ENCODE measurements around the gene TMEM87B.
A peak's percentile ranks its signal among the peaks of the same experiment; 100 is the strongest.

Gene TMEM87B, protein sequence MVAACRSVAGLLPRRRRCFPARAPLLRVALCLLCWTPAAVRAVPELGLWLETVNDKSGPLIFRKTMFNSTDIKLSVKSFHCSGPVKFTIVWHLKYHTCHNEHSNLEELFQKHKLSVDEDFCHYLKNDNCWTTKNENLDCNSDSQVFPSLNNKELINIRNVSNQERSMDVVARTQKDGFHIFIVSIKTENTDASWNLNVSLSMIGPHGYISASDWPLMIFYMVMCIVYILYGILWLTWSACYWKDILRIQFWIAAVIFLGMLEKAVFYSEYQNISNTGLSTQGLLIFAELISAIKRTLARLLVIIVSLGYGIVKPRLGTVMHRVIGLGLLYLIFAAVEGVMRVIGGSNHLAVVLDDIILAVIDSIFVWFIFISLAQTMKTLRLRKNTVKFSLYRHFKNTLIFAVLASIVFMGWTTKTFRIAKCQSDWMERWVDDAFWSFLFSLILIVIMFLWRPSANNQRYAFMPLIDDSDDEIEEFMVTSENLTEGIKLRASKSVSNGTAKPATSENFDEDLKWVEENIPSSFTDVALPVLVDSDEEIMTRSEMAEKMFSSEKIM

DNA sequence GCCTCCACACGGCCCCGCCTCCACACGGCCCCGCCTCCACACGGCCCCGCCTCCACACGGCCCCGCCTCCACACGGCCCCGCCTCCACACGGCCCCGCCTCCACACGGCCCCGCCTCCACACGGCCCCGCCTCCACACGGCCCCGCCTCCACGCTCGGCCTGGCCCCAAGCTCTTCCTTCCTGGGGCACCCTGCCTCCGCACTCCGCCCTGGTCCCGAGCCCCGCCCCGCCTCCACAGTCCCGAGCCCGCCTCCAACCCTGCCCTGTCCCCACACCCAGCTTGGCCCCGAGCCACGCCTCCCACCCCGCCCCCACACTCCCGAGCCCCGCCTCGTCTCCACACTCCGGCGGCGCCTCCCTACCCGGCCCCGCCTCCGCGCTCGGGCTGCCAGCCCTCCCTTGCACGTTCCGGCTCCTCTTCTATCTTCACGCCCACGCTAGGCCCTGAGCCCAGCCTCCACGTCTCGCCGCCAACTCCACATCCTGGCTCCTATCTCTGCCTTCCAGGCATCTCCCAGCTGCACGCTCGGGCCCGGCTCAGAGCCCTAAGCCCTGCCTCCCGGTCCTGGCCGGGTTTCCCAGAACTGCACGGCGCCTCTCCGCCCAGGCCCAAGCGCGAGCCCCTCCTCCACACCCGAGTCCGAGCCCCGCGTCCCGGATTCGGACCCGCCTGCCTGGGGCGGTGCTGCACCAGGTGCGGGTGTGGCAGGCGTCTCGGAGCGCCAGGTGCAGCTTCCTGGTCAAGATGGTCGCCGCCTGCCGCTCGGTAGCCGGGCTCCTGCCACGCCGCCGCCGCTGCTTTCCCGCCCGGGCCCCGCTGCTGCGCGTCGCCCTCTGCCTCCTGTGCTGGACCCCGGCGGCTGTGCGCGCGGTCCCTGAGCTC lies at the start of gene TMEM87B:
TSS of gene TMEM87B (plus strand) at position 423 of the 883 bp plus-strand sequence. CDS start at position 746, 323 bp downstream.
- peak; percentile 88 for DNase-seq (ENCODE audit: low read depth)

DNA sequence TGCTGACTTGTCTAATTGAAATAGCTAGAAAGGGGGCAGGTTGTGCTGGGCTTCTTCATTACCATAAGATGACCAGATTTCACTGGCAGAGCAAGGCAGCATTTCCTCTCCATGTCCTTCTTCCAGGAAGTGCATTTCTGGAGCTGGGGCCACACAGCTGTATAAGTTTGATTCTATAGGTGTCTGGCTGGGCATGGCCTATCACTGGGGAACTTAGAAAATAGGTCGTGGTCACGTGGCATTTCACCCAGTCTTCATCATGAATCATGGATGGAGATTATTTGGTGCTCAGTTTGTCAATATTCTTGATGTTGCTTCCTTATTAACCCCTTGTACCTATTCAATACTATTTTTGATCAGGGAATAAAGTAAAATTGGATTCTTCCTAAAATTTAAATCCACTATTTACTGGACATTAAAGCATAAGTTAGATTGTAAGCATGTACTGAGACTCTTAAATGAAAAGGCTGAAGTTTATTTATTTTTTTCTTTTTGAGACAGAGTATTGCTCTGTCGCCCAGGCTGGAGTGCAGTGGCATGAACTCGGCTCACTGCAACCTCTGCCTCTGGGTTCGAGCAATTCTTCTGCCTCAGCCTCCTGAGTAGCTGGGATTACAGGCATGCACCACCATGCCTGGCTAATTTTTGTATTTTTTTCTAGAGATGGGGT lies 49.5 kb upstream of the TMEM87B start:
- DNase-seq (ENCODE audit: low read depth), result no peak

DNA sequence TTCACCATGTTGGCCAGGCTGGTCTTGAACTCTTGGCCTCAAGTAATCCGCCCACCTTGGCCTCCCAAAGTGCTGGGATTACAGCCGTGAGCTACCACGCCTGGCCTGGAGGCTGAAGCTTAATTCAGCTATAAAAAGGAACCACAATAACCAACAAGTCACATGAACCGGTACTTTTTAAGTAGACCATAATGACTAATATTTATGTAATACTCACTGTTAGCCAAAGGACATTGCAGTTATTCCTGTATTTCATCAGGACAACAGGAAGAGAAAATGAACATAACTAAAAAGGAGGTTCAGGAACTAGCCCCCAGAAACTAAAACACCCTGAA lies 49.0 kb upstream of the TMEM87B start:
- no peak for DNase-seq (ENCODE audit: low read depth)

DNA sequence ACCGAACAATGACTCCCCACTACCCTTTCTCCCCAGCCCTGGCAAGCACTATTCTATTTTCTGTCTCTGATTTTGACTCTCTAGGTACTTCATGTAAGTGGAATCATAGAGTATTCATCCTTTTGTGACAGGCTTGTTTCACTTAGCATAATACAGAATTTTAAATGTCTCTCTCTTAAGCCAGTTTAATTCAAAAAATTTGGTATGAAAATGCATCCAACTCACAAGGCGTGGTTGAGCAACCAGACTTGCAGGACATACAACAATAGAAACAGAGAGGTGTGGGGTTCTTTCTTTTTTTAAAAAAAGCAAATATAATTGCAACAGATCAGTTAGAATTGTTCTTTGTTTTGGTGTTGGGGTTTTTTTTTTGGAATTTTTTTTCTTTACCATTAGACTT lies 47.6 kb upstream of the TMEM87B start:
- no peak for DNase-seq (ENCODE audit: low read depth)

DNA sequence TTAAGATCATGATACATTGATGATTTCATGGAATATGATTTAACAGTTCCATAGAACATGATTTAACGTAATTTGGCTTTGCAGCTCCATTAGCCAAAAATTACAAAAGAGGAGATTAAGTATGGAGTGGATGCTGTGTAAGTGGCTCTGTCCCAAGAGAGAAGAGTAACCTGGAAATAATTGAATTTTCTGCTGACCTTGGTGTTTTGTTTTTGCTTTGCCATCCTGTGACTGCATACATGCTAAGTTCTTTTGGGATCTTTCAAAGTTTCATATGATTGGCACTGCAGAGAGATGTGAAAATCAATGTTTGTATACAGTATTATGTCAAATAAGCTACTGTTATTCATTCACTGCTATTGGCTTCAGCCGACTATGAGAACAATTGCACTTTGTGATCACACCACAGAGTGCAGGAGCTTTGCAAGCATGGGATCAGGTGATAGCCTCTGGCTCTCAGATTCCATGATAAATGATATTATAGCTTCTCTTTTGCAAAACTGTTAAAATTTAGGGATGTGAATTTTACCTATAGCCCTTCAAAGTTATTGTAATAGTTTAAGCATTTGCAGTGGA lies 46.1 kb upstream of the TMEM87B start:
- no peak for DNase-seq (ENCODE audit: low read depth)

DNA sequence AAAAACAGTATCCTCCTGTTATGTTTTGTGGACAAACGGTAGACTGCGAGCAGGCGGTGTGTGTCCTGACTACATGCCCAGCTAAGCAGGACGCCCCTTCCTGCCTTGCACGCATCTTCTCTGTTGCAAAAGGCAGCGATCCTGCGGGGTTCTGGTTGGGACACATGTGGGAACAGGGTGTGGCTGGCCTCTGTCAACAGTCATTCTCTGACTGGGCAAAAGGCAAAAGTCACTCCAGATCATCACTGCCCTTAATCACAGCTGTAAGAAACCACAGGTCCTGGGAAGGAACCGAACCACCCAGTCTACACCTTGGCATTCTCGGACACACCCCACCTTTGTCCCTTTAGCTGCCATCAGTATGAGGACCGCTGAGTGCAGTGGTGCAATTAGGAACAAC lies 44.3 kb upstream of the TMEM87B start:
- no peak for DNase-seq (ENCODE audit: low read depth)

DNA sequence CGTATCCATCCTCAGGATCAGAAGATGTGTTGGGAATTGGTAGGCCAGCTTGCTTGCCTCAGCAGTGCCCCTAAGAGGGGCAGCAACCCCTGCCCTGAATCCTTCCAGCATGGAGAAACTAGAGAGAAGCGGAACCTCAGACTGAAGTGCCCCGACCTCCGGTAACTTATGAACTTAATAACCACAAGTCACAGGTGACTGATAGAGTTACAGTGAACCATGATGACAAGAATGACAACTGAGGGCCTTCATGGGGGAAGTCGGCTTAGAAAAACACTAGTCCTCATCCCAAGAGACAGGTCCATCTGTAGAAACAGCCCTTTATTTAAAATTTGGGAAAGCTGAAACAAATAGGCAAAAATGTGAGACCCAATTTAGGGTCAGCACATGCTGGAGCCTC lies 42.5 kb upstream of the TMEM87B start:
- DNase-seq (ENCODE audit: low read depth), result no peak

DNA sequence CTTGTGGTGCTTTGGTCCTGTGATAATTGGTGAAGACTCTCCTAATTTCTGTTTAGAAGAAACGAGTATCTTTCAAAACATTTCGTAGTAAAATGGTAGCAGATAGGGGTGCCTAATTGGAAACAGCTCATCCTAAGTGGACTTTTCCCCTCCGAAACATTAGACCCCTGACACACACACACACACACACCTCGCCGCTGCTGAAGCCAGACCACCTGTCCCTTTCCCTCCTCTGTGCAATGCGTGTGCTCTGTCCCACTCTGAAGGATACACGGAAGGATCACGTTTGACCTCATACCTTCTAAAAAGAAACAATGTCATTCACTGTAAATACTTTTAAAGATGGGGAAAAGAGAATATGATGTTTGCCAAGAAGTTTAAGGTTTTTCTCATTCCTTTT lies 36.2 kb upstream of the TMEM87B start:
- DNase-seq (ENCODE audit: low read depth), result no peak

DNA sequence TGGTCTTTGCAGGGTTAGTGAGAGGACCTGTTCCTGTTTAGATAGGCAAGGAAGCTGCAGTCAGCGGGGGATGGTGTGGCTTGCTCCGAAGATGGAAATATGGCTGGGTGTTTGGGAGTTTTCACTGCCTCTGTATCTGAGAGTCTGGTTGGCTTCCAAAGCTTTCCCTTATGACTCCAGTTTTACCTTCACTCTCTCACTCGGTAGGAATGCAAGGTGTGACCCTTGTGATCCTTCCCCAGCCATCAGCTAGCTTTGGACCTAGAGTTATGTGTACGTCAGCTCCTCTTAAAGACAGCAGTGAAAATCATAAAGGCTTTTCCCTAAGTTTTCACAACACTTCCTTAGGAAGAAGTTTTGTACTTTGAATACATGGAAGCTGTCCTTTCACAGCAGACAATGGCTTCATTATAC lies 35.5 kb upstream of the TMEM87B start:
- no peak for DNase-seq (ENCODE audit: low read depth)

DNA sequence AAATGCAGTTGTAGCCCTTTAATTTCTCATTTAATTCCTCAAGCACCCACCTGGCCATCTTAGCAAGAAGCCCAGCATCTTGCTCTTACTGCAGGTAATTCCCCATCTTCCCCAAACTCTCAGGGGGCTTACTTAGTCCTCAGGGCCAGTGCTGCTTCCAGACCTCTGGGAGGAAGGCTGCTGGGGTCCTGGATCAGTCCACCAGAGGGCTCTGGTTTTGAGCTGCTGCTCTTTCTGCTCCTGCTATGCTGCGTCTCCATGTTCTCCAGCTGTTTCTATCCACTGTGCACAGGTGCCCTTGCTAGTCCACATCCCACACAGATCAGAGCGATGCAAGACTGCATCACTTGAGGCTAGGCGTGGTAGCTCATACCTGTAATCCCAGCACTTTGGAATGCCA lies 34.5 kb upstream of the TMEM87B start:
- no peak for DNase-seq (ENCODE audit: low read depth)

DNA sequence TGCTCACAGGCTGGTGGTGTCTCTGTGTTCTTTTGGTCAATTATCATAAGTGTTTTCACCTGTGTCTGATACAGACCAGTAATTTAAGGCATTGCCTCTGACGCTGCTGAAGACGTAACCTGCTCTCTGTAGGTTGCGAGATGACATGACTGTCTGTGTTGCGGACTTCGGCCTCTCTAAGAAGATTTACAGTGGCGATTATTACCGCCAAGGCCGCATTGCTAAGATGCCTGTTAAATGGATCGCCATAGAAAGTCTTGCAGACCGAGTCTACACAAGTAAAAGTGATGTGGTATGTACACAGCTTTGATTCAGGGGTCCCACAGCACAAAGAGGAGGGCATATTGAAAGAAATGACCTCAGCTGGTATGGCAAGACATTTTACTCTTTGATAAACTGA lies 33.8 kb upstream of the TMEM87B start:
- DNase-seq (ENCODE audit: low read depth), result no peak

DNA sequence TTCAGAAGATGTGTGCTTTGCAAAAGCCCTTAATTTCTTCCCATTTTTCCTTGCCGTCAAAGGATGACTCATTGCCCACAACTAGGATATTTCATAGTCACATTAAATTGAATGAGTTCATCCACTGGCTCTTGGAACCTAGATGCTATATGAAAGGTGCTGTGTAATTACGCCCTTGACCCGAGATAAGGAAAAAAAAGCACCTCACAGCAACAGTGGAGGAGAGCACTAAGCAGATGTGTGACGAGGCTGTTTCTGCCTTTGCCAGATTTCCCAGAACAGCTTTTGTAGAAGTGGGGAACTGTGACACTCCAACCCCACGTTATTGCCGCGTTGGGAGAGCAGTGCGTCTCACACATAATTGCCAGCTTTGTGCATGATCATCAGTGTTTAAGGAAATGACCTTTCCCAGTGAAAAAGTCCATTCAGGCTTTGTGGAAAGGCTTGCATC lies 33.3 kb upstream of the TMEM87B start:
- DNase-seq (ENCODE audit: low read depth), result no peak

DNA sequence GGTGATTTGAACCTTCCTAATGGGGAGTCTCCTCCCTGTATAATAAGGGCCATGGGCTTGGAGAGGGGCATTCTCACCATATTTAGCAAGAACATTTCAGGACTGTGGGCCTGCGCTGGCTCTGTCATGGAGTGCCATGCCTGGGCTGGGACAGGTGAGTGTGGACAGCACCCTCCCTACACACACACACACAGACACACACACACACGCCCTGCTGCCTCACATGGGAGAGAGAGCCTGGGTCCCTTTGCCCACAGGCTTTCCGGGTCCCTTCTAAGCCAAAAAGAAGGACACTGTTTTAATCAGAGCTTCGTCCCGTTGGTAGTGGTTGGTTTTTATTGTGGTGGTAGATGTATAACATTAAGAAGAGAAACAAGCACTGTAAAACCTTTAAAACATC lies 31.4 kb upstream of the TMEM87B start:
- no peak for DNase-seq (ENCODE audit: low read depth)

DNA sequence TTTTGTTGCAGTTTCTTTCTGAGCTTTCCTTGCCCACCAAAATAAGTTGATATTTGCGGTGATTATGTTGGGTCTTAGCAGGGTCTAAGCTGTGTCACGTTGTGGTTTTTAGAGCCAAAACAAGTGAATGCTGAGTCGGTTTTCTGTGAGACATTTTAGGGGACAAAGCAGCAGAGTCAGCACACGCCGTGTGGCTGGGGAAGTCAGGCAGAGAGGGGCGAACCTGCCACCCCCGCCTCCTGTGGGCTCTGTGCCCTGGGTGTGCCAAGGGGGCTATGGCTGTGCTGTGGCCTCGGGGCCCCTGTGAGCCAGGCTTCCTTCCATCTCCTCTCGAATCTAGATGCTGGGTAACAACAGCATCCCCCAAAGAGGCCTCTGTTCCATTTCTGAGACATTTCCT lies 30.8 kb upstream of the TMEM87B start:
- no peak for DNase-seq (ENCODE audit: low read depth)

DNA sequence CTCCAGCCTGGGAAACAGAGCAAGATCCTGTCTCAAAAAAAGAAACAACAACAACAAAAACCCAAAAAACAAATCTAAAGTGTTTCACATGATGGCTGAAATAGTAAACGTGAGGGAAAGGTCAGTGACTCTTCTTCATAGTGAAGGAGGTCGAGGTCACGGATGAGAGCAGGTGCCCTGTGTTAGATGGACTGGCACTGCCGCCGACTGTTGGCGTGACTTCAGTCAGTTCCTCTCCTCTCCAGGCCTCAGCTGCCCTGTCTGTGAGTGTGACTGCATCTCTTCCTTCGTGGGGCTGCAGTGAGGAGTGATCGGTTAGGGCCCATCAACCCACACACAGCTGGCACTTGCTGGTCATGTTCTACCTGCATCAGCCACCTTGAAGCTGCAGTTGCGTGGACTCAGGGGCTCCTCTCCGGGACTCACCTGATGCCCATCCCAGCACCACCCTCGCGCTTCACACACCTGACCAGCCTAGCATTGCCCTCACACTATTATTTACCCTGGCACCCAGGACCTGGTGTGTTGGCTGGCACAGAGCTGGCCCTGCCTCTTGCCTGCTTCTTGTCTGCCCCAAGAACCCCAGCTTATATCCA lies 30.1 kb upstream of the TMEM87B start:
- DNase-seq (ENCODE audit: low read depth), result no peak

DNA sequence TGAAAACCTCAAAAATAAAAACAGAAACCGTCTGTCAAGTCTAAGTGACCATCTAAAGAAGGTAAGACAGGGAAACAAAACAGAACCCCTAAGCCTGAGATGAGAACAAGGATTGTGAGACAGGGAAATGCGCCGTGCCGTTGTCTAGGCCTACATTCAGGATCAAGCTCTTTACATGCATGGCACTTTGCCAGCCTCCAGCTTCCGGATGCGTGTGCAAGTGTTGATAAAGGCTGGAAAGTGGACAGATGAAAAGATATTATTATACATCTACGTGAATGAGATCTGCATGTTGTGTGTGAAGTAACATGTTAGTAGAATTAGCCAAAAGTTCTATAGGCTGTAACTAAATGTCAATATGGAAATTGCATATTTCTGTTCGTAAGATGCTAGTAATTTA lies 28.6 kb upstream of the TMEM87B start:
- DNase-seq (ENCODE audit: low read depth), result no peak

DNA sequence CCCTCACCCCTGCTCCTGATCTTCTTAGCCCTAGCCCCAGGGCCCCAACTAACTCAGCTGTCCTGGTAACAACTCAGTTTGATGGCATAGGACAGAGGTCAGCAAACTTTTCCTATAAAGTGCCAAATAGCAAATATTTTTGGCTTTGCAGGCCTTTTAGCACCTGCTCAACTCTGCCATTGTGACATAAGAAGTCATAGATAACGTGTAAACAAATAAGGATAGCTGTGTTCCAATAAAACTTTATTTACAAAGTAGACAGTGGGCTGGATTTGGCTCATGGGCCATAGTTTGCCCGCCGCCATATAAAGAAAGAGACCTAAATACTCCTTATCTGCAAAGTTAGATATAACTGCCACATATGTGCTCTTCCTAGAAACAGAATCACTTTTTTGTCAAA lies 27.3 kb upstream of the TMEM87B start:
- DNase-seq (ENCODE audit: low read depth), result no peak

DNA sequence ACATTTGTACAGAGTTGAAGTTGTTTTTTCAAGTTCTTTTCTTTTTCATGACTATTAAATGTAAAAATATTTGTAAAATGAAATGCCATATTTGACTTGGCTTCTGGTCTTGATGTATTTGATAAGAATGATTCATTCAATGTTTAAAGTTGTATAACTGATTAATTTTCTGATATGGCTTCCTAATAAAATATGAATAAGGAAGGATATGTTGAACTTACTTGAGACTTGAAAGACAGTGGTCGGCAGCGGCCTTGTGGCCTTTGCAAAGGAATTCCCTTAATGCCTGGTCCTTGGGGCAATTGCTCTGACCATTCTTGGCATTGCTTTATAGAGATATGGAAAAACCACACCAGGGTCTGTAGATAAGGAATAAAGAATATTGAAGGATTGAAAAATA lies 25.9 kb upstream of the TMEM87B start:
- DNase-seq (ENCODE audit: low read depth), result no peak

DNA sequence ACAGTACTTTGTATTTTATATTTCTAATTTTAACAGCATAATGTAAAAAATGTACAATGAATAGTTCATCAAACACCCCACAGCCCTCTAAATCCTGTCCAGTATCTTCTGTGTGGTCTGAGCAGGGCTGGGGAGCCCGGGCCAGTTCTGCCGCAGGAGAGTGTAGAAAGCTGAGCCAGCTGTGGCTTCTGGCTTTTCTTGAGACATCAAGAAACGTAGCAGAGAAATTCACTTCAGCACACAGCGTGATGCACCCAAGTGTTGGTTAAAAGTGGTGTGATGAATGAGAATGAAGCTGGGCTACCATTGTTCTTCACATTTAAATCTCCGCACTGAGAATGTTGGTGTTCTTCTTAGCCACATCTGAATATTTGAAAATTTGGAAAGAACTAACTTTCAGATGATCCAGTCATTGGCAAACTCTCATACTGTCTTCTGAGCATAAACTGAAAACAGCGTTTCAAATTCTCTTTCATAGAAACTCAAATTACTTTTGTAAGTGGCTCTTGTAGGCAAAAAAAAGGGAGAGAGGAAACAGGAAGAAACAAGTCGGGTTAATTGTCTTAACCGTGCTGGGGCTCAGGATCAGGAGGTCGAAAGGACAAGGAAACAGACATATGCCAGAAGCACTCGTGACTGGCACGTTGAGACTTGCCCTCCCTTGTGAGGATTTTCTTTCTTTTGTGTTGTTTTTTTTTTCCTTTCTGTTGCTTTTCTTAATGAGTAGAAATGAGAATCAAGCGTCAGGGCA lies 23.4 kb upstream of the TMEM87B start:
- no peak for DNase-seq (ENCODE audit: low read depth)

DNA sequence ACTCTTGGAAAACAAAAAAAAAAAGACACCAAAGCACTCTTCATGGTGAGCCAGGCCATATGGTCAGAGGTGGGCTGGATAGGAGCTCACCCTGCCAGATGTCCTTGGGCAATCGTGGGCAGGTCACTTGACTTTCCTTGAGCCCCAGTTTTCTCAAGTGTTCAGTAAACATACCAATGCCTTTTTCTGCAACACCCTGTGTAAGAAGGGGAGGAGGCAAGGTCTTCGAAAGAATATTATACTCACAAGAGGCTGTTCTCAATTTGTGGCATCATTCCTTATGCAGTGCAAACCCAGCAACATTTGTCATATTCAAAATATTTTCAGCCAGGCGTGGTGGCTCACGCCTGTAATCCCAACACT lies 22.9 kb upstream of the TMEM87B start:
- DNase-seq (ENCODE audit: low read depth), result no peak

All from GM04503 (cell line).